Lung (tissue), 12 donors: ENCODE results near the gene WSCD2. TPM values are rescaled to one million over a fixed set of nuclear protein-coding genes. Genes with fewer than 3 reads are reported as not detected.

ENCODE experiments used
- ATAC-seq: fragments of 200-7000 bp; cut with Tn5 transposase; one replicate; pipeline ENCODE4 v1.9.1; 2020; ENCODE audit warnings: moderate number of reproducible peaks; ENCODE audit not compliant: insufficient read depth, low FRiP score
- DNase-seq, 3 donors: peaks; one replicate each; pipeline ENCODE4 v3.0.0-alpha.2; 2013 to 2017
- H3K27ac ChIP-seq, 2 donors: one replicate each; pipeline ENCODE4 v1.5.1; 2013; ENCODE audit warnings: mild to moderate bottlenecking in 2 of 2, moderate library complexity in 2 of 2, control low read depth in 1 of 2, inconsistent platforms in 1 of 2, low read depth in 1 of 2, low read length in 1 of 2
- H3K27me3 ChIP-seq, 3 donors: one replicate each; pipeline ENCODE4 v1.5.1; 2013; ENCODE audit warnings: low read length in 2 of 3; ENCODE audit not compliant: control insufficient read depth in 3 of 3, insufficient read depth in 3 of 3
- H3K36me3 ChIP-seq, 4 donors: one replicate each; pipeline ENCODE4 v1.5.1; 2013; ENCODE audit warnings: low read length in 4 of 4, mild to moderate bottlenecking in 1 of 4, moderate library complexity in 1 of 4; ENCODE audit not compliant: control insufficient read depth in 4 of 4, insufficient read depth in 4 of 4
- H3K4me1 ChIP-seq, 5 donors: one replicate each; pipeline ENCODE4 v1.5.1; 2013; ENCODE audit warnings: low read length in 5 of 5, mild to moderate bottlenecking in 2 of 5, moderate library complexity in 1 of 5; ENCODE audit not compliant: control insufficient read depth in 5 of 5, insufficient read depth in 5 of 5
- H3K4me3 ChIP-seq: one replicate; pipeline ENCODE4 v1.5.1; 2013; ENCODE audit warnings: mild to moderate bottlenecking, control low read depth, moderate library complexity
- H3K9ac ChIP-seq, 2 donors: one replicate each; pipeline ENCODE4 v1.5.1; 2013; ENCODE audit warnings: low read length in 2 of 2, control low read depth in 1 of 2; ENCODE audit not compliant: insufficient read depth in 1 of 2
- H3K9me3 ChIP-seq, 4 donors: one replicate each; pipeline ENCODE4 v1.5.1; 2013; ENCODE audit warnings: low read length in 3 of 4, mild to moderate bottlenecking in 1 of 4, moderate library complexity in 1 of 4; ENCODE audit not compliant: control insufficient read depth in 4 of 4, insufficient read depth in 3 of 4
- WGBS, 2 donors: extraction: QIAGEN DNeasy Blood & Tissue Kit; methylation state at CpG; one replicate each; pipeline ENCODE4 v1.1.7; 2013; 5-methylcytosine and 5-hydroxymethylcytosine counted together
- polyA plus RNA-seq, 2 donors: library from polyadenylated mRNA; stranded (reverse); fragments of 200-250 nt; gene quantifications; one replicate each; pipeline ENCODE4 v1.2.1, GENCODE V29; 2013
- total RNA-seq, 2 donors: library from RNA; depleted of rRNA in 1 of 2; stranded (reverse); fragments of >200 nt in 1 of 2; gene quantifications; one replicate each; pipeline ENCODE4 v1.2.1, GENCODE V29; 2014 to 2021
- TF ChIP-seq, protein P1 (sequence below): IDR thresholded peaks from 2 replicates; pipeline ENCODE4 v1.5.1; 2012; ENCODE audit warnings: mild to moderate bottlenecking; ENCODE audit errors: control extremely low read depth, extremely low read depth
- donor health status: control.
- donor health status: control.
- donor health status: Bipolar disorder and iron deficiency.
- donor health status: healthy.
- donor health status: DM: yes; HTN: yes; CAD: no.

WSCD2 gene
- total and polyA plus RNA-seq, 4 donors, result 0.02 to 1.8 (median 0.40) TPM

GRCh38 chr12:108257610-108258106 is 128.6 kb downstream of the WSCD2 start:
- no peaks in the 10 kb centered on the region for H3K4me1 ChIP-seq
- H3K4me3 ChIP-seq, result no peak overlapping the region
- ATAC-seq (no peak), DNase-seq (no peak)
- no peak overlapping the region for H3K27ac ChIP-seq
- 75 to 84% methylated on average over 4 of the region's 4 CpGs for WGBS, 2 donors
- TF ChIP-seq, protein P1, sequence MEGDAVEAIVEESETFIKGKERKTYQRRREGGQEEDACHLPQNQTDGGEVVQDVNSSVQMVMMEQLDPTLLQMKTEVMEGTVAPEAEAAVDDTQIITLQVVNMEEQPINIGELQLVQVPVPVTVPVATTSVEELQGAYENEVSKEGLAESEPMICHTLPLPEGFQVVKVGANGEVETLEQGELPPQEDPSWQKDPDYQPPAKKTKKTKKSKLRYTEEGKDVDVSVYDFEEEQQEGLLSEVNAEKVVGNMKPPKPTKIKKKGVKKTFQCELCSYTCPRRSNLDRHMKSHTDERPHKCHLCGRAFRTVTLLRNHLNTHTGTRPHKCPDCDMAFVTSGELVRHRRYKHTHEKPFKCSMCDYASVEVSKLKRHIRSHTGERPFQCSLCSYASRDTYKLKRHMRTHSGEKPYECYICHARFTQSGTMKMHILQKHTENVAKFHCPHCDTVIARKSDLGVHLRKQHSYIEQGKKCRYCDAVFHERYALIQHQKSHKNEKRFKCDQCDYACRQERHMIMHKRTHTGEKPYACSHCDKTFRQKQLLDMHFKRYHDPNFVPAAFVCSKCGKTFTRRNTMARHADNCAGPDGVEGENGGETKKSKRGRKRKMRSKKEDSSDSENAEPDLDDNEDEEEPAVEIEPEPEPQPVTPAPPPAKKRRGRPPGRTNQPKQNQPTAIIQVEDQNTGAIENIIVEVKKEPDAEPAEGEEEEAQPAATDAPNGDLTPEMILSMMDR, result no peak
- peaks cover 0 to 3% (median 0%) of the 10 kb centered on the region in 3 donors for H3K27me3 ChIP-seq
- H3K9me3 ChIP-seq, result peaks cover 0 to 12% (median 5%) of the 10 kb centered on the region in 4 donors
- no peaks in the 10 kb centered on the region for H3K36me3 ChIP-seq
- H3K9ac ChIP-seq, result no peak overlapping the region

DNA sequence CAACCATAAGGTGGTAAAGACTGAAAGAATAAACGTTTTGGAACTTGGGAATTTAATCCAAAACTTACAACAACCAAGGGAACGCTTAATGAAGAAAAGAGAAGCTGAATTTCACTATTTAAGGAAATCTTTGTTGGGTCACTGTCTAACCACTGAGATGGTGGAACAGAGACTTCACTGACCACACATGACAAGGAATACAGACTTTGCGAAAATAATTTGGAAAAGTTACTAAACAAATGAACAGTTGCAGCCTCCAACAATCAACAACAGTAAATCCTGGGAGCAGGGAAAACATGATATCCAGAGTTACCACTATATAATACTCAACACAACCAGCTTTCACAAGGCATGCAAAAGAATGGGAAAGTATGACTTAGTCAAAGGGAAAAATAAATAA is 131.0 kb downstream of the WSCD2 start:
- no peak for DNase-seq
- Histone ChIP-seq H3K36me3 (no peaks in the 10 kb centered on the region), H3K9ac (no peak overlapping the region), H3K27ac (no peak overlapping the region), H3K27me3 (peaks cover 0 to 3% (median 0%) of the 10 kb centered on the region in 3 donors), H3K4me3 (no peak overlapping the region), H3K9me3 (peaks cover 0 to 12% (median 5%) of the 10 kb centered on the region in 4 donors), H3K4me1 (no peaks in the 10 kb centered on the region)
- no peak for ATAC-seq
- WGBS, 2 donors, result 44 to 51% methylated on average over 3 of the region's 3 CpGs
- TF ChIP-seq, protein P1, result no peak

GRCh38 chr12:108260969-108261368 is 131.9 kb downstream of the WSCD2 start:
- Histone ChIP-seq H3K4me3 (no peak overlapping the region), H3K9ac (no peak overlapping the region), H3K27me3 (peaks cover 0 to 2% (median 0%) of the 10 kb centered on the region in 3 donors), H3K36me3 (no peaks in the 10 kb centered on the region), H3K4me1 (no peaks in the 10 kb centered on the region), H3K27ac (no peak overlapping the region), H3K9me3 (peaks cover 0 to 12% (median 5%) of the 10 kb centered on the region in 4 donors)
- ATAC-seq (no peak), DNase-seq (no peak)
- TF ChIP-seq, protein P1, result no peak

DNA sequence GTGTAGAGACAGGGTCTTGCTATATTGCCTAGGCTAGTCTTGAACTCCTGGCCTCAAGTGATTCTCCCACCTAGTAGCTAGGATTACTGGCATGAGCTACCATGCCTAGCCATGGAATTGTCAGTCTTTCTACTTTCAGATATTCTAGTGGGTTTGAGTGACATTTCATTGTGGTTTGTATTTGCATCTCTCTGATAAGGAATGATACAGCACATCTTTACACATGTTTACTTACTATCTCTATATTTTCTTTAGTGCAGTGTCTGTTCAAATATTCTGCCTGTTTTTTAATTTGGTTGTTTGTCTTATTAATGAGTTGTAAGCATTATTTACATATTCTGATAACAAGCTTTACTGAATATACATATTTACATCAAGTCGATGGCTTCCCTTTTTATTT is 136.4 kb downstream of the WSCD2 start:
- DNase-seq (no peak), ATAC-seq (no peak)
- H3K4me3 ChIP-seq, result no peak overlapping the region
- peaks cover 0 to 3% (median 0%) of the 10 kb centered on the region in 5 donors for H3K4me1 ChIP-seq
- H3K36me3 ChIP-seq, result no peaks in the 10 kb centered on the region
- TF ChIP-seq, protein P1, result no peak
- H3K9me3 ChIP-seq, result peaks cover 0 to 9% (median 4%) of the 10 kb centered on the region in 4 donors
- H3K27me3 ChIP-seq, result no peaks in the 10 kb centered on the region
- no peak overlapping the region for H3K27ac ChIP-seq
- H3K9ac ChIP-seq, result no peak overlapping the region
- WGBS, 2 donors, result 89 to 95% methylated on average over 1 of the region's 1 CpG
